HG02588 (cell line): Measurements from ENCODE around the gene NID1.
A peak's percentile ranks its signal among the peaks of the same experiment; 100 is the strongest.
"Not testable (repeated sequence)": the region's sequence is repeated elsewhere in the genome, so short reads cannot be mapped to it uniquely, and the experiment has no call there.

Experiments used
- ATAC-seq: cut with Tn5 transposase; IDR thresholded peaks from one replicate; pipeline ENCODE4 v1.9.1; 2021; ENCODE audit warnings: mild to moderate bottlenecking, moderate library complexity; ENCODE audit not compliant: unreplicated experiment

NID1 gene

DNA sequence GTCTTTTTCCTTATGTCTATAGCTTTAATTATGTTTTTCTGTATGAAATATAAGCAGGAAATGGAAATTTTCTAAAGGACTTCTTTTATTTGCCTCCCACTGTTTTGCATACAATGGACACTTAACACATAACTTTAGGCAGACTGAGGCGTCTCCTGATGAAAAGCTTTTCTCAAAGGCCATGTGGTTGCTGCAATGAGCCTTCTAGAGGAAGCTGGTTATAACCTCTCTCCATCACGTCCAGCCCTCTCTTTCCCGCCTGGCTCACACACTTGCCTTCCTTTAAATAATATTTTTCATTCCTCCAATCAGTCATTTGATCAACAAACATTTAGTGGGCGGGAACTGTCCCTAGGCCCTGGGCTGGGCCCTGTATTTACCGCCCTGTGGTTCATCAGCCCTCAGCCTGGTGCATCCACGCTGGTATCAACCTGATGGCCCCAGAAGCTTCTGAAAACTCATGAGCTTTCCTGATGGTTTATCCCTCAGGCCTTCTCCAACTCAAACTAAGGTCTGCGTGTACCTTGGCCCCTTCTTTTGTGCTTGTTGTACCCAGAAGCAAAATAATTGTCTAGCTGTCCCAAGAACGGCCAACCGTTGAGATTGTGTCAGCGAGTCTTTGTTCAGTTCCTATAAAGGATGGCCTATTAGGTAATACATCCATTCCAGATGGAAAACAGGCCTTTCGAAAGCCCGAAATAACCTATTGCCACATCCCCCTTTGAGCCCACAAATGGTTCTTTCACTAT is 122.8 kb downstream of the NID1 start:
- no peak for ATAC-seq

DNA sequence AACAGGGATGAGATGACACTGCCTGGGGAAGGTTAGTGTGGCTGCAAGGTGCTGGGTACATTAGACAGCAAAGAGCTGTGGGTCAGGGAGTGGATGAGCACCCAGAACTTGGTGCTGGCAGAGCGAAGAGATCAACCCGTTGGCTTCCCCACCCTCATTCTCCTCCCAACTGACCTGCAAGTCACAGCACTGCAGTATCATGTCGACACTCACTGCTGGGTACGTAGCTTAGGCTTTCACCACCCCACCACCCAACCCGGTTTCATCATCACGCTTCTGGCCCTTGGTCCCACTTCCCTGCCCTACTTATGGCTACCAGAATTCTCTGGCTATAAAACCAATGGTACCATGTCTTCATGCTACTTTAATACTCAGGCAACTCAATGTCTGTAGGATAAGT is 124.6 kb downstream of the NID1 start:
- ATAC-seq, result no peak

DNA sequence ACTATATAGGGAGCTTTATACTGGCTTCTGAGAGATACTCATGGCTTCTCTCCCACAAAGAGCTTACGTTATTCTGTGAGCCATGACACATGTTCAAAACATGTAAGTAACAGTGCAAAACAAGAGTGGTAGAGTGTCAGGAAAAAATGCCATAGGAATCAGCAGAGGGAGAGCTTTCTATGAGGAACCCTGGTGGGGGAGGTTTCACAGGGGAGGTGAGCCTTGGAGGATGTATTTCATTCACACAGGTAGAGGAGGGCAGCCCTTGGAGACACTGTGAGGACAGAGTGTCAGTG is 125.5 kb downstream of the NID1 start:
- no peak for ATAC-seq

DNA sequence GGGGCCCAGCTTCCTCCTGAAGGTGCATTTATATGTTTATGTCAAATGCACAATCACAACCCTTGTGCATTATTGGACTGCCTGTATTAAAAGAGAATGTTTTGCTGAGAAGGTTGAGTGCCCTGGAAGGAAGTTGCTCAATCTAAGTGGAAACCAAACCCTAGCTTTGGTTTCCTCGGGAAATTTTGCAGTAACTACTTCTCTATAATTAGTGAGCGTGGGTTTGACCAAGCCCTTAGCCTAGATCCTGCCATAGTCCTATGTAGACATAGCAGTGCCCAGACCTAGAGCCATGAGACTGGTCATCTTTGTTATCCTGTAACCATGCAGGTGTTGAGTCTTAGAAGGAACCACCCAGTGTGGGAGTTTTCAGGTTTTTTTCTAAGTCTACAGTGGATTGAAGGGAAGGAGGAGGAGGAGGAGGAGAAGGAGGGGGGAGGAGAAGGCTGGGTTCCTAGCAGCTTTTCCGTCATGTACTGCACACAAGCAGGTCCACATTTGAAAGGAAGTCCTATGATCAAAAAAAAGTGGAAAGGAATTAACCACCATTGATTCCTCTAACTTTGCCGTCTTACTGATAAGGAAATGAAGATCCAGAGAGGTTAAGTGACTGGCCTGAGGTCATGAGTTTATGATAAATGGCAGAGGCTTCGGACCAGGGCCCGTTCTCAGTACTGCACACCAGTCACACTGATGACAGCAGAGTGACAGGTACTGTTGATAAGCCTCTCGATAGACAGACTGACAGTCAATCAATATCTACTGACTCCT is 126.0 kb downstream of the NID1 start:
- peak; percentile 63 for ATAC-seq

DNA sequence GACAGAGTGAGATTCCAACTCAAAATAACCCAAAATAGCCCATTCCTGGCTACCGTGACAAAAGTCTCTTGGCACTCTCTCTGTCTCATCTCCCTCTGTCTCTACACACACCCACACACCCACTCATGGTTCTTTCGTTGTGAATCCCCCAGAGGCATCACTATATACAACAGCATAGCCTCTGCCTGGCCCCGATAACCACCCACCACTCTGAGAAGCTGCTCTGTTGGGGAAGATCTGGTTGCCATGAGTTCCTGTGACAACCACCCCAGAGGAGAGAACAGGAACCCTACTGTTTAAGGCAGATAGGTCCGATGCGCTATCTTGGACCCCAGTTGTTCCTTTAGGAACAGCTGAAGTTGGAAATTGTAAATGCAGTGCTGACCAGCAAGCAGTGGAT is 127.8 kb downstream of the NID1 start:
- no peak for ATAC-seq

DNA sequence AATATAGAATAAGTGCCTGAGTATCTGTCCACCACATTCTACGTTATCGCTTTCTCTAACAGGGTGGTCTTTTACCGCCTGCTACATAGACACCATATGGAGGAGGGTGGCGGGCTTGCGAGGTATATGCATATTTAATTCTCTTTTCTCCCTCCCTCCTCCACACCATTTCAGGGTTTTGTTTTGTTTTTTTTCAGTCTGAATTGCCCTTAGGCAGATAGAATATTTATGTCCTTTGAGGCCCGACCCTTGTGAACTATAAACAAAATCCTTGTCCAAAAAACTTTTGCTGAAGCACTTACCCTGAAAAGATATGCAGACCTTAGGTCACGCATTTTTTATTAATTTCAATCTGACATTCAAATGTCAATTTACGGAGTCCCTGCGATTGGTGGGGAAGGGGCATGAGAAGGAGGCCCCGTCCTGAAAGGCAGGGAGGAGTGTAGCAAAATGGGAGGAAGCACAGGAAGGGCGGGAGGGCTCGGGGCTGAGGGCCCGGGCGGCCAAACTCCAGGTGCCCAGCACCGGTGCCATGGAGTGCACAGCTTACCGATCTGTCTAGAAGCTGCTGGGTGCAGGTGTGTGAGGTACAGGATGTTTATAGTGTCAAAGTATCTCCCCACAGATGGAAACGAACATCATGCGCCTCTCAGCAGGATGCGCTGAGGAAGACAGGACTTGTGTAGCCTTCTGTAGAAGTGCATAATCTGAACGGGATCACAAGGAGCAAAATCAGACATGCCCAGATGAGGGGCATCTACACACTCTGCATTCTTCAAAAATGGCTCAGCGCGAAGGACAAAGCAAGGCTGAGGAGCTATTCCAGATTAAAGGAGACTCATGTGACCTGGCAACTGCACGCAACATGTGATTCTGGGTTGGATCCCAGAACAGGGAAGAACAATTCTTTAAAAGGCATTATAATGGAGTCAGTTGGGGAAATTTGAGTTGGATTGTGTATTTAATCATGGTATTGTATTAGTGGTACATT is 129.4 kb downstream of the NID1 start:
- ATAC-seq, result no peak

DNA sequence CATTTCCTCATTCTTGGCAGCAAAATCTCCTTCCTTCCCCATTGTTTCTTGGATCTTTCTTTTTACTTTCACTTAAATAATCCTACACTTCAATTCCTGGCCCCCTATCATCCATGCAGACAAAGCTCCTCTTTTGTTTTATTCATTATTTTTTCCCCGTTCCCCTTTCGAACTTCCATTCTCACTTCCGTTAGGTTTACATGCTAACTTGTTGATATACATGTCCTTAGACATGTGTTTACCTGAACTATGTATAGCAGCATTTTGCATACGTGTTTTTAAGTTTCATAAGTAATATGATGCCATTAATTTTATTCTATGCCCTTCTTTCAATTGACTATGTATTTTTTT is 131.1 kb downstream of the NID1 start:
- no peak for ATAC-seq

DNA sequence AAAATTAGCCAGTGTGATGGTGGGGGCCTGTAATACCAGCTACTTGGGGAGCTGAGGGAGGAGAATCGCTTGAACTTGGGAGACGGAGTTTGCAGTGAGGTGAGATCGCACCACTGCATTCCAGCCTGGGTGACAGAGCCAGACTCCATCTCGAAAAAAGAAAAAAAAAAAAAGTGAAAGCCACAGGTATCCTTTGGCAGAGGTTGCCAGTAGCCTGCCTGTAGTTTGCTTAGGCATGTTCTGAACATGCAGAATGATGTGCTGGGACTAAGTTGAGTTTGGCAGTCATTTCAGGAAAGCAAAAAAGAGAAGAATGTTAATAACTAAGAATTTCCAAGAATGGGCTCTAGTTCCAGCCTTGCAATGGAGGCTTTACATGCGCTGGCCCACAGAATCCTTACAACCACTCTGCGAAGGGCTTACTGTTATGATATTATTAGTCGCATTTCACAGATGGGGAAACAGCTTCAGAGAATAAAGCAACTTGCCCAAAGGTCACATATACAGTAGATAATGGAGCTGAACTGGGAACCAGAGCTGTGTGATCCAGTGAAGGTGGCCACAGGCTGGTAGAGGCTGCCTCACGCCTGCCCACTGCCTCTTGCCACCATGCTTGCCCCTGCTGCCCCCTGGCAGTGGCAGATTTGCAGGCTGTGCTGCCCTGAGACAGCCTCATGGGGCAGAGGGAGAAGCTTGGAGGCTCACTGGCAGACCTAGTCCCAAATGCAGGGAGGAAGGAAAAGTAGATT is 131.7 kb downstream of the NID1 start:
- ATAC-seq, result no peak

DNA sequence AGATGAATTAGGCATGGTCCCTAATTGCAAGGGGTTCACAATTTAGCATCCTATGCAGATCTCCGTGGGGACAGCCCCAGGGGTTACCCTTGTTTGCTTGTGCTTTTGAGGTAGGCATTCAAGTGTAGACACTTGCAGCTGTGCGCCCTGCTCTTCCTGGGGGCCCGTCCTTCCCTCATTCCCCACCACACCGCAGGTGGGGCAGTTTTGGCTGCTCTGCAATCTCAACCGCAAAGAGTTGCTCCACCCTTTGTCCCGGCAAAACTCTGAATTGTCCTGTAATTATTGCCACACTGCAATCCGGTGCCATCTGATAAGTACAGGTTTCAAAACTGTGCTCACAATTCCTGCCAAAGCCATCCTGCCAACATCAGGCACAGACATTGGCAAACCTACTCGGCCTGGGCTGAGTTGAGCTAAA is 132.8 kb downstream of the NID1 start:
- ATAC-seq, result no peak

DNA sequence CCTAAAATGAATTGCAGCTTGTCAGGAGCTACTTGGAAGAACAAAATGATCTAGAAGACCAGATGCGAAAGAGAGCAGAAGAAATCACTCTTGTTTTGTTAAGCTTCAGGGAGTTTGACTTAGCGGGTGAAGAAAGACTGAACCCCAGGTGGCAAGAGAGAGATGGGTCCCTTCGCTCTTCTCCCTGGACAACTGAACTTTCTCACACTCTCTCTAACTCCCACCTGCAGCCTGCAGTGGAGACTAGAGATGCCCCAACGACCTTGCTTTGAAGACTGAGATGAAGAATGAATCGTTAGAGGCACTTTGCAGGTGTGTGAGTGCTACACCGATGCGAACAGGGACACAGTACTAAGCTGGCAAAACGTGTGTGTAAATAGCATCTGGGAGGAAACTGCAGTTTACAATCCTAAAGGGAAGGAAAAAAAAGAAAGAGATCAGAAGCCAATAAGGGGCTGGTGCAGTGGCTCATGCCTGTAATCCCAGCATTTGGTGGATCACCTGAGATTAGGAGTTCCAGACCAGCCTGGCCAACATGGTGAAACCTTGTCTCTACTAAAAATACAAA is 133.6 kb downstream of the NID1 start:
- ATAC-seq, result no peak

DNA sequence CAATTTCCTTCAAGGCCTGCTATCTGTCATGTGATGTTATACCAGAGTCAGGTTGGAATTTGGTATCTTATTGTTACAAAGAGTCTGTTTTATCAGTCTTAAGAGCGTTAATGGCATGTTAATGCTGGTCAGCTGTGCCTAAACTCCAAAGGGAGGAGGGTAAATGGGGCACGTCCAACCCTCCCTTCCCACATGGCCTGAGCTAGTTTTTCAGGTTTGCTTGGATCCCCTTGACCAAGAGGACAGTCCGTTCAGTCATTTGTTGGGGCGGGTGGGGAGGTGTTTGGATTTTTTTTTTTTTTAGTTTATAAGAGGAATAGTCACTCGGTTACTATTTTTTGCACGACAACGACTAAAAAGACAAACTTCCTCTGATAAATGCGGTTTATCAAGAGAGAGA is 134.3 kb downstream of the NID1 start:
- no peak for ATAC-seq

DNA sequence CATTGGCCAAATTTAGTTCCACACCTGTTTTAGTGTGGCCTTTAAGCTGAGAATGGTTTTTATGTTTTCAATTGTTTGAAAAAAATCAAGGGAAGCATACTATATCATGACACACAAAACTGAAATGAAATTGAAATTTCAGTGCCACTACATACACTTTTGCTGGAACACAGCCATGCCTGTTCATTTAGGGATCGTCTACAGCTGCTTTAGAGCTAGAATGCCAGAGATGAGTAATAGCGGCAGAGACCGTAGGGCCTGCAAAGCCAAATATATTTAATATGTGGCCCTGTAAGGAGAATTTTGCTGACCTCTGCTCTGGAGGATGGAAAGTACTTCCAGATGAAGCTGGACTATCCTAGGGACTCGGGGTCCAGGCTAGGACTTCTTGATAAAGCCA is 135.7 kb downstream of the NID1 start:
- ATAC-seq, result no peak

DNA sequence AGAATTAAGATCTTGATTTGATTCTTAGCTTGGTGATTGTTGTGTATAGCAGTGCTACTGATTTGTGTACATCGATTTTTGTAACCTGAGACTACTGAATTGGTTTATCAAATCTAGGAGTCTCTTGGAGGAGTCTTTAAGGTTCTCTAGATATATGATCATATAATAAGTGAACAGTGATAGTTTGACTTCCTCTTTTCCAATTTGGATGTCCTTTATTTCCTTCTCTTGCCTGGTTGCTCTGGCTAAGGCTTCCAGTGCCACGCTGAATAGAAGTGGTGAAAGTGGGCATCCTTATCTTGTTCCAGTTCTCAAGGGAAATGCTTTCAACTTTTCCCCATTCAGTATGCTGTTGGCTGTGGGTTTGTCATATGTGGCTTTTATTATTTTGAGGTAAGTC is 136.7 kb downstream of the NID1 start:
- no peak for ATAC-seq

DNA sequence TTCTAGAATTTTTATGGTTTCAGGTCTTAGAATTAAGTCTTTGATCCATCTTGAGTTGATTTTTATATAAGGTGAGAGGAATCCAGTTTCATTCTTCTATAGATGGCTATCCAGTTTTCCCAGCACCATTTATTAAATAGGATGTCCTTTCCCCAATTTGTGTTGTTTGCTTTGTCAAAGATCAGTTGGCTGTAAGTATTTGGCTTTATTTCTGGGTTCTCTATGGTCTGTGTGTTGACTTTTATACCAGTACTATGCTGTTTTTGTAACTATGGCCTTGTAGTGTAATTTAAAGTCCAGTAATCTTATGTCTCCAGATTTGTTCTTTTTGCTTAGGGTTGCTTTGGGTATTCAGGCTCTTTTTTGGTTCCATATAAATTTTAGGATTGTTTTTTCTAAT is 137.3 kb downstream of the NID1 start:
- not testable (repeated sequence) for ATAC-seq
